ENCODE results near the gene SMG5.

DNA sequence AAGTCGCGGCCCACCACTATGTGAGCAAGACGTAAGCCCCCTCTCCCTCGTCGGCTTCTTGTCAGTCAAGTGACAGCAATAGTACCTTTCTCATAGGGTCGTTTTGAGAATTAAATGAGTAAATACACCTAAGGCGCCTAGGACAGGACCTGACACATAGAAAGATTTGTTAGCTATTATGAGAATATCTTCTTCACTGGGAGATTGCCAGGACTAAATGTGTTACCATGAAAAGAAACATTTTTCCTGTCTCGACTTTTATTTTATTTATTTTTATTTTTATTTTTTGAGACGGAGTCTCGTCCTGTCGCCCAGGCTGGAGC is 69.0 kb downstream of the SMG5 start:
- no peak for TF ChIP-seq POLR2AphosphoS5 (IDR thresholded peaks at IDR 0.05)
- no peak for TF ChIP-seq CTCF (IDR thresholded peaks at IDR 0.05; ENCODE audit: poor library complexity, severe bottlenecking)
- no peak for TF ChIP-seq REST (IDR thresholded peaks at IDR 0.05; ENCODE audit: borderline replicate concordance)
- no peak for TF ChIP-seq TAF1 (IDR thresholded peaks at IDR 0.05; ENCODE audit: low read depth)
- TF ChIP-seq EZH2 (IDR thresholded peaks at IDR 0.05; ENCODE audit: borderline replicate concordance, insufficient read depth, low read length, poor library complexity, severe bottlenecking): no peak
- TF ChIP-seq SMC3 (conservative IDR thresholded peaks at IDR 0.05; ENCODE audit: poor library complexity): no peak
- TF ChIP-seq MXI1 (conservative IDR thresholded peaks at IDR 0.05; ENCODE audit: poor library complexity, severe bottlenecking): no peak

Data from neural cell (in vitro differentiated cells).